Immature natural killer cell (primary cell): ENCODE measurements around the gene XPNPEP2. TPM values are rescaled to one million over a fixed set of nuclear protein-coding genes. Genes with fewer than 3 reads are reported as not detected.

Experiments used
- DNase-seq, 3 donors: peaks; one replicate each; pipeline ENCODE4 v3.0.0; 2022; ENCODE audit warnings: mixed read lengths in 1 of 3
- H3K27ac Mint-ChIP-seq, 6 donors: one replicate each; pipeline ENCODE4 v1.8.0; 2020; ENCODE audit warnings: mixed read lengths in 6 of 6, mild to moderate bottlenecking in 5 of 6, inconsistent platforms in 4 of 6, moderate library complexity in 3 of 6
- H3K27me3 Mint-ChIP-seq, 3 donors: one replicate each; pipeline ENCODE4 v1.8.0; 2020 to 2021; ENCODE audit warnings: low read depth in 3 of 3, mild to moderate bottlenecking in 3 of 3, mixed read lengths in 3 of 3, moderate library complexity in 3 of 3, inconsistent platforms in 1 of 3
- H3K36me3 Mint-ChIP-seq, 3 donors: one replicate each; pipeline ENCODE4 v1.8.0; 2020; ENCODE audit warnings: mixed read lengths in 3 of 3, inconsistent platforms in 2 of 3, mild to moderate bottlenecking in 2 of 3
- H3K4me1 Mint-ChIP-seq, 2 donors: one replicate each; pipeline ENCODE4 v1.8.0; 2020; ENCODE audit warnings: inconsistent platforms in 2 of 2, mild to moderate bottlenecking in 2 of 2, mixed read lengths in 2 of 2, moderate library complexity in 1 of 2
- H3K4me3 Mint-ChIP-seq, 5 donors: one replicate each; pipeline ENCODE4 v1.8.0; 2020; ENCODE audit warnings: mild to moderate bottlenecking in 5 of 5, mixed read lengths in 5 of 5, inconsistent platforms in 3 of 5, moderate library complexity in 3 of 5
- H3K9me3 Mint-ChIP-seq, 6 donors: one replicate each; pipeline ENCODE4 v1.8.0; 2020; ENCODE audit warnings: mild to moderate bottlenecking in 6 of 6, mixed read lengths in 6 of 6, inconsistent platforms in 4 of 6, moderate library complexity in 3 of 6
- polyA plus RNA-seq, 3 donors: library from polyadenylated mRNA; unstranded; fragments of 300-500 nt; fragmentation: Illumina TruSeq; gene quantifications; one replicate each; pipeline ENCODE4 v1.2.3, GENCODE V29; 2021

XPNPEP2 gene
- polyA plus RNA-seq, 3 donors from 2014 or later = 0.60 to 2.9 (median 2.7) TPM

DNA sequence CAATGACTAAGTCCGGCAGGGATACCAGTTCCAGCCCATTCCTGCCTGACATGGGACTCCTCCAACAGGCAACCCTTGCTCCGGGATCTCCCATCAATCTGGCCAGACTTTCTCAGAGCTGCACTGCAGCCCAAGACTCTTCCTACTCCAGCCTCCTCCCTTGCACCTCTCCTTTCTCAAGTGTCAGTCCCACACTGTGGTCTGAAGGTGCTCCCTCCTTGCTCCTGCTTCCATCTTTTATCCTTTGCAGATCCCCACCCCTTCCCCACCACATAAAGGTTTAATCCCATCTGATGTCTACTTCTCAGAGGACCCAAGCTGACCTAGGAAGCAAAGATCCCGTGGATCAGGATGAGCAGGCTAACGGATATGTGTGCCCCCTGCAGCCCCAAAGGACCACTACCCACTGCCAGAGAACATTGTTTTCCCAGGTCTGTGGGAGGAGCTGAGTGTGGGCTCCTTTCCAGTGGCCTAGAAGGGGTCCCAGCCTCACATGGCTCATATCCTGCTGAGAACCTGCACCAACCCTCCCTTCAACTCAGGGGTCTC, 33.3 kb upstream of the XPNPEP2 start:
- DNase-seq = no peak
- H3K27ac Mint-ChIP-seq = no peak overlapping the region
- H3K9me3 Mint-ChIP-seq = peaks cover 0 to 3% (median 0%) of the 10 kb centered on the region in 6 donors
- peaks cover 1 to 6% (median 3%) of the 10 kb centered on the region in 3 donors for H3K27me3 Mint-ChIP-seq
- H3K4me1 Mint-ChIP-seq = no peaks in the 10 kb centered on the region
- no peak overlapping the region for H3K4me3 Mint-ChIP-seq
- H3K36me3 Mint-ChIP-seq = no peaks in the 10 kb centered on the region

DNA sequence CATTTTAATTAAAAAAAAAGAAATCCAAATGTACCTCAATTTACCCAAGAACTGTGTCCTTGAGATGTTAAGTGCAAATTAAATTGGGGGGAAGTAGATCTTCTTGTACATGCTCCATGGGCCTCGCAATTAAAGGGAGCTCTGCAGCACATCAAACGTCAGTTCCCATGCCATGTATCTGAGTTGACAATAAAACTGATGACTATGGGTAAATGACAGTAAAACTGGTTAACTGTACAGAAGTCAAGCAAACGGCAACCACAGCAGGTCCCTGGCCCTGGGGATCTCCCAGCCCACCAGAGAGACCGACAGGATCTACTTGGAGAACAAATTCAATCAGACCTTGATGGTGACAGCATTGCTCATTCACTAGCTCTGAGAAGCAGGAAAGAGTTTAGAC, 32.8 kb upstream of the XPNPEP2 start:
- Mint-ChIP-seq H3K9me3 (peaks cover 0 to 3% (median 0%) of the 10 kb centered on the region in 6 donors), H3K4me1 (no peaks in the 10 kb centered on the region), H3K27me3 (peaks cover 1 to 10% (median 6%) of the 10 kb centered on the region in 3 donors), H3K27ac (no peak overlapping the region), H3K36me3 (no peaks in the 10 kb centered on the region), H3K4me3 (no peak overlapping the region)
- no peak for DNase-seq

DNA sequence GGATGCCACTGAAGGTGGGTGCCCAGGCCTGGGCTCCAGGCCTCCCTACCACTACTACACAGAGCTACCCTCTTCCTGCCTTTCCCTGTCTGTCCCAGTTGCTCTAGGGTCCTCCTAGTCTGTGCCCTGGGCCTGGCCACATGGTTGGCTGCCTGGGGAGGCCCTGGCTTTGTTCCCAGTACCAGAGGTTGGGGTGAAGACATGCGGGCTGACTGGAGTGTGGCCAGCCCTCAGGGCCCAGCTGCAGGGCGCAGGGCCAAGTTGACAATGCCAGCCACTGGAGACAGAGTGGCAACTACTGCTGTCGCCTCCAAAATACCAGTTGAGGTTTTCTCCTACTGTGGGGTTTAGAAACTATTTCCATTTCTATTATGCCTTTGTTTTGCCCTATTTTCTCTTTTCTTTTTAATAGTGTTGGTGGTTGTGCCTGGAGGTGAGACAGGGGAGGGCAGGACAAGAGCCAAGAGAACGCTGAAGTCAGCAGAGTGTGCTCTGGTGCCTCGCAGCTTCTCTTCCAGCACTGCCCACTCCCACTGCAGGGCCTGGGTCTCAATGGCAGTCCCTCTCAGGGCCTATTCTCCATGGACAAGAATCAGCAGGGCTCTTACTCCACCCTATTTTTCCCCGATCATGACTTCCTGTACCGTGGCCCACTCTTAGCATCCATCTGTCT, 32.2 kb upstream of the XPNPEP2 start:
- peaks cover 0 to 3% (median 0%) of the 10 kb centered on the region in 6 donors for H3K9me3 Mint-ChIP-seq

DNA sequence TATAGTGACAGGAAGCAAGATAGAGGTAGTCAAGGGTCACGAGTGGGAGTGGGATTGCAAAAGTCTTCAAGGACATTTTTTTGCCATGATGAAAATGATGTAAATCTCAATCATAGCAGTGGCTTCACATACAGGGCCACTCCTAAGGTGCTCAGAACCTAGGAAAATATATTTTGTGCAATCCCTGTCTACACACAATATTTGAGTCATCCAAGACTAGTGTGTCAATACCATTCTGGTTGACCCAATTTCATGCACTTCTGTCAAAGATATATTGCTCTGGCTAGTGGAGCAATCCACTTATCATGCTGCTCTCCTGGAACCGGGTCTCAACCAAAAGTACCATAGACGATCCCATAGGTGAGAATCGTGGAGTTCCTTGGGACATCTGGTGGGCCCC, 24.2 kb upstream of the XPNPEP2 start:
- no peak for DNase-seq
- peaks cover 0 to 5% (median 4%) of the 10 kb centered on the region in 3 donors for H3K27me3 Mint-ChIP-seq
- no peaks in the 10 kb centered on the region for H3K36me3 Mint-ChIP-seq
- no peak overlapping the region for H3K4me3 Mint-ChIP-seq
- H3K9me3 Mint-ChIP-seq = no peaks in the 10 kb centered on the region
- no peaks in the 10 kb centered on the region for H3K4me1 Mint-ChIP-seq
- no peak overlapping the region for H3K27ac Mint-ChIP-seq

More for the DNA sequence above, 32.2 kb upstream of the XPNPEP2 start:
- H3K27ac Mint-ChIP-seq = no peak overlapping the region
- no peaks in the 10 kb centered on the region for H3K36me3 Mint-ChIP-seq
- H3K4me1 Mint-ChIP-seq = no peaks in the 10 kb centered on the region
- no peak for DNase-seq
- peaks cover 1 to 10% (median 6%) of the 10 kb centered on the region in 3 donors for H3K27me3 Mint-ChIP-seq
- H3K4me3 Mint-ChIP-seq = no peak overlapping the region

DNA sequence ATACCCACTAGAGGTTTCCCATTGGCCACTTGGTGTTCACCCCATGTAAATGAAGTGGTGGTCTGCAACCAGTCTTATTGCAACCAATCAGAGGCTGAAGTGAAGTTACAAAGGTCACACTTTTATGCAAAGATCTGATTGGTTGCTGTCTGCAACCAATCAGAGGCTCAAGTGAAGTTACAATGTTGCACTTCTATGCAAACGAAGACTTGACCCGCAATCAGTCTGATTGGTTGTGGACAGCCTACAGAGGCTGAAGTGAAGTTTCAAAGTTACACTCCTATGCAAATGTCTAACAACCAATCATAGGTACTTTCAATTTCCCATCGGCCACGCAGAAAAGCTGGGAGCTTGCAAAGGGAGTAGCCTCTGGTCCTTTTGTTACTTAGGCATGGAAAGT, 22.3 kb upstream of the XPNPEP2 start:
- H3K9me3 Mint-ChIP-seq = no peaks in the 10 kb centered on the region
- peaks cover 4% of the 10 kb centered on the region in 2 donors for H3K4me1 Mint-ChIP-seq
- no peak for DNase-seq
- no peaks in the 10 kb centered on the region for H3K36me3 Mint-ChIP-seq
- no peak overlapping the region for H3K4me3 Mint-ChIP-seq
- no peak overlapping the region for H3K27ac Mint-ChIP-seq
- peaks cover 0 to 3% (median 0%) of the 10 kb centered on the region in 3 donors for H3K27me3 Mint-ChIP-seq

DNA sequence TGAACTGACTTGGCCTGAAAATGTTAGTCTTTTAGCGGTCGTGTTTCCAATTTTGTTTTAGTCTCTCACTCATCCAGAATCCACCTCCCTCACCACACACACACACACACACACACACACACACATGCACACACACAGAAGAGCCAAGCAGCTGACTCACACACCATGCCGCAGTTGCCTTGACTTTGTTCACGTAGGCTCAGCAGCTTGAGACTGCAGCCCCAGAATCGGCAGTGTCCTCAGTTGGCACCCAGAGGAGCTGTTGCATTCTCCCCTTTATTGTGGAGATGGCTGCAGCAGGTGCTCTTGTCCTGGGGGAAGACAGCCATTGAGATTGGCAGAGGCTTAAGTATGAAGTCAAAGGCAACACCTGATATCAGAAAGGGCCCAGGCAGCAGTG, 20.9 kb upstream of the XPNPEP2 start:
- no peaks in the 10 kb centered on the region for H3K9me3 Mint-ChIP-seq
- H3K4me3 Mint-ChIP-seq = no peak overlapping the region
- no peak for DNase-seq
- H3K4me1 Mint-ChIP-seq = peaks cover 18% of the 10 kb centered on the region in 2 donors
- no peaks in the 10 kb centered on the region for H3K36me3 Mint-ChIP-seq
- peak overlapping the region in 2 of 6 donors; percentile 22 to 69 for H3K27ac Mint-ChIP-seq
- peaks cover 0 to 3% (median 3%) of the 10 kb centered on the region in 3 donors for H3K27me3 Mint-ChIP-seq

DNA sequence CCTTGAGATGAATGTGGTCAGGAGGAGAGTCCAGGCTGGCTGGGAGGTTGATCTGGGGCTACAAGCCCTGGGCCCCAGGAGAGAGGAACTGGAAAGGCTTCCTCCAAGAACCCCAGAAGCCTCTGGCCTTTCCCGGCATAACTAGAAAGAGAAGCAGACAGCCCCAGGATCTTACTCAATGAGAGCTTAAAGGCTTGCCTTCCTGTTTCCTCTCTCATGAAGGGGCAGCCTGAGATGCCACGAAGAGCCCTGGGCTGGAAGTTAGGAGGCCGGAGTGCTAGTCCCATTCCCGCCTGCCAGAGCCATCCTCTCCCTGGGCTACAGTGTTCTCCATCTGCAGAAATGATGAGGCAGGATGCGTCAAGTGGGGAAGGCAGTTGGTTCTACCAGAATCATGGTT, 20.1 kb upstream of the XPNPEP2 start:
- H3K9me3 Mint-ChIP-seq = no peaks in the 10 kb centered on the region
- H3K4me3 Mint-ChIP-seq = no peak overlapping the region
- H3K27ac Mint-ChIP-seq = peak overlapping the region in 1 of 6 donors; percentile 66
- peaks cover 19 to 20% of the 10 kb centered on the region in 2 donors for H3K4me1 Mint-ChIP-seq
- DNase-seq = no peak
- peaks cover 0 to 3% (median 2%) of the 10 kb centered on the region in 3 donors for H3K27me3 Mint-ChIP-seq
- H3K36me3 Mint-ChIP-seq = no peaks in the 10 kb centered on the region

DNA sequence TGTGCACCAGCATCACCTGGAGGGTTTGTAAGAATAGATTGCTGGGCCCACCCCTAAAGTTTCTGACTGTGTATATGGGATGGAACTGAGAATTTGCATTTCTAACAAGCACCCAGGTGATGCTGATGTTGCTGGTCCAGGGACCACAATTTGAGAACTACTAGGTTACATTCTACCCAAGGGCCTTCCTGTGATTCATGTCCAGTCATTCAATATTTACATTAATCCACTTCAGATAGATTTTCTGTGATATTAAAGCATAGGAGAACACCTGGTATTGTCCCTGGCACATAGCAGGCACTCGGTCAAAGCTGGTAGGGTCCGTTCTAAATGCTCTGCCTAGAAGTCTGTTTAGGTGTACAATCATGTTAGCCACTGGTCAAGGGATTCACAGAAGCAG, 19.5 kb upstream of the XPNPEP2 start:
- H3K4me3 Mint-ChIP-seq = no peak overlapping the region
- no peak overlapping the region for H3K27ac Mint-ChIP-seq
- DNase-seq = no peak
- no peaks in the 10 kb centered on the region for H3K36me3 Mint-ChIP-seq
- H3K4me1 Mint-ChIP-seq = peaks cover 19 to 20% of the 10 kb centered on the region in 2 donors
- peaks cover 0 to 3% (median 2%) of the 10 kb centered on the region in 3 donors for H3K27me3 Mint-ChIP-seq
- H3K9me3 Mint-ChIP-seq = no peaks in the 10 kb centered on the region

DNA sequence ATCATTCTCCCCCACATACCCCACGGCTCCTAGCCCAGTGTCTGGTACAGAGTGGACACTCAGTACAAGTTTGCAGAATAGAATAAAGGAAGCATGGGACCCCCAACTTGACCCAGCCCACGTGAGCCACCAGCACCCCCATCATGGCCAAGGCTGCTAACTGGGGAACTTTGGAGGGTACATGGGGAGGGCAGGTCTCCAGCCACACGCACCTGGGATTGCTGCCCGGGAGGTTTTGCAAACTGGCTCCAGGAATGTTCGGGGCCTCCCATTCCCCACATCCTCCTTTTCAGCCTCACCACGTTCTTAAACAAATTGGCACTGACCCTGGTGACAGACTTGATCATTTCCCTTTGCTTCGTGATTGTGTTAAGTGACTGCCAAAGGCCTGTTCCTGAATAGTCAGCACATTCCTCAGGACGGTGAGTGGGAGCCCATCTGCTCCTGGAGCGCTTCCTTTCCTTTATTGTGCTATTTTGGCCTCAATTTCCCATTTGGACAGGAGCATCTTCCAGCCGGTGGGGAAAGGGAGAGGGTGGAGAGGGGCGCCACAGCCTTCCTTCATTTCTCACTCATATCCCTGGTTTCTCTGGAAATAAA, 18.7 kb upstream of the XPNPEP2 start:
- Mint-ChIP-seq H3K9me3 (no peaks in the 10 kb centered on the region), H3K36me3 (no peaks in the 10 kb centered on the region), H3K27ac (no peak overlapping the region), H3K27me3 (peaks cover 0 to 3% (median 2%) of the 10 kb centered on the region in 3 donors), H3K4me1 (peaks cover 19 to 20% of the 10 kb centered on the region in 2 donors), H3K4me3 (no peak overlapping the region)
- no peak for DNase-seq

DNA sequence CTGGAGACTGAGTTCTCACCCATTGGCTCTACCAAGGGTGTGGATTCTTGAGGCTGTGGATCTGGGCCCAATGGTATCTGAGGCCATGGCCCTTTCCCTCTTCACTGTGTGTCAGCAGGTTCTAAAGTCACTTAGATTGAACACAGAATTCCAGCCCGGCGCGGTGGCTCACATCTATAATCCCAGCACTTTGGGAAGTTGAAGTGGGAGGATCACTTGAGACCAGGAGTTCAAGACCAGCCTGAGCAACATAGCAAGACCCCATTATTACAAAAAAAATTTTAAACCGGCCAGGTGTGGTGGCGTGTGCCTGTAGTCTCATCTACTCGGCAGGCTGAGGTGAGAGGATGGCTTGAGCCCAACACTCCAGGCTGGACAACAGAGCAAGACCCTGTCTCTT, 18.0 kb upstream of the XPNPEP2 start:
- Mint-ChIP-seq H3K4me3 (no peak overlapping the region), H3K27me3 (peaks cover 0 to 3% (median 2%) of the 10 kb centered on the region in 3 donors), H3K4me1 (peaks cover 19 to 20% of the 10 kb centered on the region in 2 donors)

DNA sequence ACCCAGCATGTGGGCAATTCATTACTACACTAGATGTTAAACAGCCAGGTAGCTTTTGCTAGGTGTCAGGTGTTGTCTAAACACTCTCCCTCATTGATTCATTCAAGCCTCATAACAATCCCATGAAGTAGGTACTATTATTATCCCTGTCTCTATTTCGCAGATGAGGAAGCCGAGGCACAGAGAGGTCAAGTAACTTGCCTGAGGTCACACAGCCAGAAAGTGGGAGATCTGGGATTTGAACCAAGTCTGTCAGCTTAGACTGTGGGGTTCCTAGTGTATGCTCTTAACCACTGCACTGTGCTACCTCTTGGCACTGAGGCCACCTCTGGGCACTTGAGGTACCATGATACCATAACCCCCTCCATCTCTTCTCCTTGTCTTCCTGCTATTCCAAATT, 17.4 kb upstream of the XPNPEP2 start:
- no peak for DNase-seq
- Mint-ChIP-seq H3K36me3 (no peaks in the 10 kb centered on the region), H3K27ac (peak overlapping the region in 4 of 6 donors; percentile 2 to 68 (median 42)), H3K27me3 (peaks cover 0 to 4% (median 3%) of the 10 kb centered on the region in 3 donors), H3K4me3 (peak overlapping the region; percentile 1 to 71 (median 65)), H3K9me3 (no peaks in the 10 kb centered on the region), H3K4me1 (peaks cover 20 to 21% of the 10 kb centered on the region in 2 donors)

More for the DNA sequence above, 18.0 kb upstream of the XPNPEP2 start:
- DNase-seq = no peak
- no peaks in the 10 kb centered on the region for H3K36me3 Mint-ChIP-seq
- no peak overlapping the region for H3K27ac Mint-ChIP-seq
- H3K9me3 Mint-ChIP-seq = no peaks in the 10 kb centered on the region

DNA sequence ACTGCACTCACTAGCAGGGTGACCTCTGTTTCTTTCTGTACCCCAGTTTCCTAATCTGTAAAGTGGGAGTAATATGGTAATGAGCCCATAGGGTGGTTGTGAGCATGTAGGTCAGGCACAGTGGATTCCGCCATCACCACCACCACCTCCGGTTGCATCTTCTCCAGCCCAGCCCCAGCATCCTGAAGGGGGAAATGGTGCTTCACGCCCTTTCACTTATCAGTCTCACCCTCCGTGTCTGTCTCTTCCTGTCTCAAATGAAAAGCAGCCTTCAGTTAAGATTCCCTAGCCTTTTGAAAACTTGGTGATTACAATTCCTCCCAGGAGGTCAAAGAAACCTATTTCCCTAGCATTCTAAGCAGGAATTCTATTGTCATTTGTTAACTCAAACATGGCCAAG, 16.9 kb upstream of the XPNPEP2 start:
- H3K4me3 Mint-ChIP-seq = peak overlapping the region; percentile 16 to 71 (median 65)
- peak; percentile 30 to 48 (median 46) for DNase-seq

DNA sequence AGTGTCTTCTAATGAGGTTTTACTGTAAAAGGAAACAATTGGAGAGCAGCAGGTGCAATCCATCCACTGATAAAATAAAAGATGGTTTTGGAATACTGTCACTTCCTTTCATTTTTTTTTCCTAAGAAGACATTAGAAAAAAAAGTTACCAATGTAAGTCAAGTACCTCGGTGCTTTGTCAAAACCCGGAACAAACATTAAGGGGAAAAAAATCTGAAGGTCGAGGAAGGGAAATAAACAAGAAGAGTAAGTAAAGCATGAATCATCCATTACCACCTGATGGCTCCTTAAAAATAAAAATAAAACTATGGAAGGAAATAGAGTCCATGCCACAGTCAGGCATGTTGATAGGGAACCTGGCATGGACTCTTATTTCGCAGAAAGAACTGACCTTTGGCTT, 15.3 kb upstream of the XPNPEP2 start:
- Mint-ChIP-seq H3K4me1 (peaks cover 20 to 23% of the 10 kb centered on the region in 2 donors), H3K27me3 (peaks cover 2 to 4% (median 3%) of the 10 kb centered on the region in 3 donors), H3K9me3 (no peaks in the 10 kb centered on the region), H3K27ac (no peak overlapping the region), H3K4me3 (no peak overlapping the region), H3K36me3 (no peaks in the 10 kb centered on the region)
- no peak for DNase-seq

More for the DNA sequence above, 16.9 kb upstream of the XPNPEP2 start:
- Mint-ChIP-seq H3K36me3 (no peaks in the 10 kb centered on the region), H3K27ac (peak overlapping the region; percentile 2 to 72 (median 50)), H3K9me3 (no peaks in the 10 kb centered on the region), H3K27me3 (peaks cover 0 to 4% (median 3%) of the 10 kb centered on the region in 3 donors), H3K4me1 (peaks cover 20 to 23% of the 10 kb centered on the region in 2 donors)

DNA sequence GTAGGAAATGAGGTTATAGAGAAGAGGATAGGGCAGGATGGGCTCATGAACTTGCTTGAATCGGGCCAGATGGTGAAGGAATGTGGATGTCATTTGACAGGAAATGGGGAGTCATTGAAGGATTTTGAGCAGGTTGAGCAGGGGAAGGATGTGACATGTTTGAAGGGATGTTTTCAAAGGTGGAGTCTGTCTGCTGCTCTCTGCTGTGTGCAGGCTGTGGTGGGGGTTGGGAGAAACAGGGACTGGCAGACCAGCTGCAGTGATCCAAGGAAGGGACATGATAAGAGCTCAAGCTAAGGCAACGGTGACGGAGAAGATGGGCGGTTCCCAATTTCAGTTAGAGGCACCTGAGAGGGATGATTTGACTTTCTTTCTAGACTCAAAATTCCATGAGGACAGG, 14.0 kb upstream of the XPNPEP2 start:
- H3K9me3 Mint-ChIP-seq = no peaks in the 10 kb centered on the region
- no peaks in the 10 kb centered on the region for H3K36me3 Mint-ChIP-seq
- H3K4me1 Mint-ChIP-seq = peaks cover 20 to 23% of the 10 kb centered on the region in 2 donors
- H3K4me3 Mint-ChIP-seq = no peak overlapping the region
- peak overlapping the region in 1 of 6 donors; percentile 4 for H3K27ac Mint-ChIP-seq
- peaks cover 2 to 4% (median 3%) of the 10 kb centered on the region in 3 donors for H3K27me3 Mint-ChIP-seq
- no peak for DNase-seq
